NCI-H128 (cell line): ENCODE data around the gene IDH3G.

Experiments used
- DNase-seq: peaks from one replicate; lab custom pipeline; 2025; ENCODE audit not compliant: unreplicated experiment; lab: John Stamatoyannopoulos, UW

IDH3G gene

GRCh38 chrX:153773741-153774575 is 20.2 kb downstream of the IDH3G start:
- no peak for DNase-seq

GRCh38 chrX:153773218-153773611 is 21.0 kb downstream of the IDH3G start:
- no peak for DNase-seq

- DNase-seq = no peak
Observed at GRCh38 chrX:153772316-153773217, 21.6 kb downstream of the IDH3G start.

GRCh38 chrX:153771415-153772315 is 22.5 kb downstream of the IDH3G start:
- DNase-seq = no peak

- no peak for DNase-seq
Observed at GRCh38 chrX:153770601-153771414, 23.4 kb downstream of the IDH3G start.

- no peak for DNase-seq
Observed at GRCh38 chrX:153769865-153770600, 24.1 kb downstream of the IDH3G start.

- no peak for DNase-seq
Observed at GRCh38 chrX:153769158-153769864, 24.9 kb downstream of the IDH3G start.

- DNase-seq = no peak
Observed at GRCh38 chrX:153768311-153769157, 25.6 kb downstream of the IDH3G start.

GRCh38 chrX:153767674-153768055 is 26.5 kb downstream of the IDH3G start:
- no peak for DNase-seq

- no peak for DNase-seq
Observed at GRCh38 chrX:153766871-153767673, 27.1 kb downstream of the IDH3G start.

GRCh38 chrX:153766098-153766817 is 27.9 kb downstream of the IDH3G start:
- DNase-seq = peak; percentile 8

- no peak for DNase-seq
Observed at GRCh38 chrX:153765138-153766079, 28.8 kb downstream of the IDH3G start.

GRCh38 chrX:153764786-153765137 is 29.4 kb downstream of the IDH3G start:
- no peak for DNase-seq

- DNase-seq = peak; percentile 68
Observed at GRCh38 chrX:153763989-153764755, 30.0 kb downstream of the IDH3G start, which contains the start of gene PLXNB3. Gene PLXNB3 (plus strand): TSS chrX:153764249. CDS start chrX:153765536, 1,287 bp downstream.
